Thyroid gland (tissue), 4 donors: ENCODE measurements around the gene PTPRN2.

Source experiments
- CTCF ChIP-seq, 6 experiments: fragments of 200-600 bp in 3 of 6; fragments of 450-650 bp in 3 of 6; sonication (generic) in 3 of 6; IDR thresholded peaks; one replicate each; pipeline ENCODE4 v1.5.1; 2016 to 2019; ENCODE audit warnings: antibody characterized with exemption in 6 of 6, mild to moderate bottlenecking in 2 of 6, inconsistent platforms in 1 of 6, moderate library complexity in 1 of 6
- POLR2A ChIP-seq, 2 donors: fragments of 450-650 bp; IDR thresholded peaks; one replicate each; pipeline ENCODE4 v1.6.1; 2017; ENCODE audit warnings: antibody characterized with exemption in 2 of 2, mild to moderate bottlenecking in 2 of 2, moderate library complexity in 1 of 2

GRCh38 chr7:158607563-158607962, 19.9 kb upstream of the PTPRN2 start:
- TF ChIP-seq CTCF (IDR thresholded peaks at IDR 0.05): no peak
- no peak for TF ChIP-seq POLR2A (IDR thresholded peaks at IDR 0.05)
